HepG2 (cell line): ENCODE measurements around the gene ZPR1. TPM values are rescaled to one million over a fixed set of nuclear protein-coding genes. Genes with fewer than 3 reads are reported as not detected.
A peak's percentile ranks its signal among the peaks of the same experiment; 100 is the strongest.

Experiments used
- ATAC-seq: fragments of 200-7000 bp; cut with Tn5 transposase; 3 replicates; pipeline ENCODE4 v1.9.1; 2020; ENCODE audit warnings: mild to moderate bottlenecking, moderate library complexity
- BruUV-seq: library from RNA; stranded (reverse); fragments of 400-500 nt; replicated peaks from 2 replicates; lab custom pipeline; 2021; lab: Mats Ljungman, UMichigan
- CTCF ChIA-PET: fragments of 300-600 bp; formaldehyde crosslinking; extraction: SDS; loops from one replicate; lab custom pipeline; 2021; ENCODE audit warnings: low total read pairs, inconsistent platforms, low intra/inter-chr PET ratio; lab: Yijun Ruan, JAX
- POLR2A ChIA-PET: fragments of 350-600 bp; sonication (Branson Sonifier 250); formaldehyde crosslinking; loops from one replicate; lab custom pipeline; 2020; ENCODE audit warnings: antibody characterized with exemption, inconsistent platforms; lab: Yijun Ruan, JAX
- DNase-seq: peaks from one replicate; pipeline ENCODE4 v3.0.0-alpha.2; 2015; ENCODE audit warnings: low spot score
- FAIRE-seq: peaks from 3 replicates; lab custom pipeline; 2011; peaks lifted over from hg19 to GRCh38; lab: Jason Lieb, UNC
- H2AFZ ChIP-seq: one replicate; pipeline ENCODE4 v1.6.1; 2011; ENCODE audit warnings: low read length, inconsistent platforms
- H3K27ac ChIP-seq: fragments of 300-600 bp; 3 replicates; pipeline ENCODE4 v1.8.0; 2011; ENCODE audit warnings: mixed run types, mild to moderate bottlenecking, mixed read lengths, low read length, inconsistent platforms; ENCODE audit not compliant: insufficient read depth; ENCODE audit errors: extremely low read length
- H3K27me3 ChIP-seq, 2 experiments: fragments of 200-600 bp in 1 of 2; 2 replicates in 1 of 2; 3 replicates in 1 of 2; pipeline versions ENCODE4 v1.6.0 to v1.8.0; 2011; ENCODE audit warnings: low read length in 2 of 2, mild to moderate bottlenecking in 2 of 2, moderate library complexity in 2 of 2, inconsistent platforms in 1 of 2; ENCODE audit not compliant: insufficient read depth in 2 of 2, control insufficient read depth in 1 of 2
- H3K36me3 ChIP-seq, 2 experiments: fragments of 200-600 bp in 1 of 2; replicated peaks in 1 of 2; 2 replicates in 1 of 2; 3 replicates in 1 of 2; pipeline versions ENCODE4 v1.5.1 to v1.8.0; 2011; ENCODE audit warnings: low read length in 2 of 2, inconsistent platforms in 1 of 2; ENCODE audit not compliant: insufficient read depth in 2 of 2, control insufficient read depth in 1 of 2
- H3K4me1 ChIP-seq: 2 replicates; pipeline ENCODE4 v1.5.1; 2012; ENCODE audit warnings: low read length, inconsistent platforms; ENCODE audit not compliant: insufficient read depth
- H3K4me2 ChIP-seq: 2 replicates; pipeline ENCODE4 v1.6.0; 2011; ENCODE audit warnings: low read depth, low read length, inconsistent platforms
- H3K4me3 ChIP-seq, 3 experiments: fragments of 200-600 bp in 1 of 3; sonication (generic), shearing (Covaris generic) in 1 of 3; replicated peaks in 1 of 3; 2 replicates each; pipeline ENCODE4 v1.5.1; 2011 to 2016; ENCODE audit warnings: low read length in 3 of 3, inconsistent platforms in 2 of 3, low read depth in 2 of 3, mild to moderate bottlenecking in 2 of 3, control low read depth in 1 of 3, mixed read lengths in 1 of 3; ENCODE audit not compliant: insufficient read depth in 1 of 3
- H3K79me2 ChIP-seq: one replicate; pipeline ENCODE4 v1.6.1; 2011; ENCODE audit warnings: low read length, inconsistent platforms; ENCODE audit not compliant: insufficient read depth
- H3K9ac ChIP-seq: 2 replicates; pipeline ENCODE4 v1.6.0; 2011; ENCODE audit warnings: mild to moderate bottlenecking, low read depth, low read length, inconsistent platforms; ENCODE audit not compliant: insufficient read depth
- H3K9me3 ChIP-seq: 2 replicates; pipeline ENCODE4 v1.5.1; 2012; ENCODE audit warnings: mild to moderate bottlenecking, low read length
- H4K20me1 ChIP-seq: 2 replicates; pipeline ENCODE4 v1.6.0; 2011; ENCODE audit warnings: inconsistent platforms, mild to moderate bottlenecking, low read length, moderate library complexity; ENCODE audit not compliant: insufficient read depth
- BCL6 ChIP-seq: IDR thresholded peaks from 2 replicates; pipeline ENCODE4 v1.6.1; 2016; ENCODE audit warnings: missing genetic modification reagents, missing compliant biosample characterization
- DPF2 ChIP-seq: sonication (generic); formaldehyde crosslinking; IDR thresholded peaks from 2 replicates; pipeline ENCODE4 v1.4.0; 2020; ENCODE audit warnings: mild to moderate bottlenecking, low read depth, missing genetic modification reagents, borderline replicate concordance
- GTF2F1 ChIP-seq: fragments of 150-350 bp; IDR thresholded peaks from 2 replicates; pipeline ENCODE4 v1.6.1; 2014; ENCODE audit warnings: low read length
- NR2F6 ChIP-seq, 2 experiments: IDR thresholded peaks; 2 replicates each; pipeline ENCODE4 v1.6.1; 2016; ENCODE audit warnings: antibody characterized with exemption in 1 of 2, mild to moderate bottlenecking in 1 of 2
- NRL ChIP-seq: sonication (generic); formaldehyde crosslinking; IDR thresholded peaks from 2 replicates; pipeline ENCODE4 v1.5.0; 2020; ENCODE audit warnings: missing genetic modification reagents, mild to moderate bottlenecking, moderate library complexity, borderline replicate concordance
- PHF21A ChIP-seq: sonication (generic); formaldehyde crosslinking; IDR thresholded peaks from 2 replicates; pipeline ENCODE4 v1.5.0; 2020; ENCODE audit warnings: mild to moderate bottlenecking, missing genetic modification reagents
- SNAI1 ChIP-seq: sonication (generic); formaldehyde crosslinking; IDR thresholded peaks from 2 replicates; pipeline ENCODE4 v1.5.0; 2020; ENCODE audit warnings: mild to moderate bottlenecking, missing genetic modification reagents, borderline replicate concordance
- SPEN ChIP-seq: sonication (generic); formaldehyde crosslinking; IDR thresholded peaks from 2 replicates; pipeline ENCODE4 v1.5.1; 2020; ENCODE audit warnings: low read depth, mild to moderate bottlenecking, missing genetic modification reagents
- SYNCRIP ChIP-seq: fragments of 200-400 bp; formaldehyde crosslinking; IDR thresholded peaks from 2 replicates; pipeline ENCODE4 v1.6.1; 2018; ENCODE audit warnings: mild to moderate bottlenecking, low read depth, low read length; ENCODE audit not compliant: insufficient read depth
- ZMAT3 ChIP-seq: sonication (generic); formaldehyde crosslinking; conservative IDR thresholded peaks from 2 replicates; pipeline ENCODE4 v1.7.0; 2021; ENCODE audit warnings: missing genetic modification reagents
- ZNF263 ChIP-seq: sonication (generic); formaldehyde crosslinking; IDR thresholded peaks from 2 replicates; pipeline ENCODE4 v1.4.0; 2020; ENCODE audit warnings: missing genetic modification reagents
- ZNF660 ChIP-seq: sonication (generic); formaldehyde crosslinking; IDR thresholded peaks from 2 replicates; pipeline ENCODE4 v1.5.1; 2020; ENCODE audit warnings: mild to moderate bottlenecking, low read depth, missing genetic modification reagents, borderline replicate concordance
- ZSCAN30 ChIP-seq: sonication (generic); formaldehyde crosslinking; IDR thresholded peaks from 2 replicates; pipeline ENCODE4 v1.5.0; 2020; ENCODE audit warnings: mild to moderate bottlenecking, missing genetic modification reagents
- WGBS: methylation state at CpG from one replicate; pipeline ENCODE4 v1.1.6; 2017; ENCODE audit warnings: low lambda C conversion rate; 5-methylcytosine and 5-hydroxymethylcytosine counted together
- in situ Hi-C: cut with HindIII; loops from 2 replicates; pipeline ENCODE4 v1.10.0; 2017; ENCODE audit warnings: low pct_unique_long_range_greater_than_20kb; ENCODE audit not compliant: extremely low pct_ligation_motif_present
- intact Hi-C: fragments of 100-400 bp; cut with micrococcal nuclease; formaldehyde crosslinking; loops from one replicate; pipeline ENCODE4 v1.10.0; 2022; ENCODE audit not compliant: unreplicated experiment
- polyA plus RNA-seq, 8 experiments: library from polyadenylated mRNA; depleted of rRNA in 3 of 8; stranded (reverse) in 7 of 8; unstranded in 1 of 8; fragments of >200 nt; fragmentation: Illumina TruSeq in 4 of 8; extraction: Trizol in 4 of 8; gene quantifications; 2 replicates each; pipeline versions ENCODE4 v1.2.1 to v1.2.3, GENCODE V29; 2011 to 2016; ENCODE audit warnings: low read depth in 4 of 8, missing spikeins in 1 of 8, mixed read lengths in 1 of 8; ENCODE audit not compliant: insufficient read depth in 1 of 8
- total RNA-seq, 5 experiments: library from RNA; depleted of rRNA; stranded (reverse); fragments of >200 nt; fragmentation: Illumina TruSeq; extraction: Trizol; gene quantifications; 2 replicates each; pipeline ENCODE4 v1.2.3, GENCODE V29; 2016; ENCODE audit warnings: low read depth in 1 of 5
- TF ChIP-seq, protein P1 (sequence below), 2 experiments: fragments of 450-650 bp in 1 of 2; sonication (generic) in 1 of 2; formaldehyde crosslinking in 1 of 2; IDR thresholded peaks; 2 replicates each; pipeline versions ENCODE4 v1.6.1 to v1.8.0; 2016 to 2022; ENCODE audit warnings: antibody characterized with exemption in 1 of 2, mild to moderate bottlenecking in 1 of 2, missing genetic modification reagents in 1 of 2

The ZPR1 gene
- total and polyA plus RNA-seq, 2 of the 13 experiments (the other 11 are each of a cell fraction or from before 2014, with no cell fraction given), result 40.0 to 79.3 TPM

DNA sequence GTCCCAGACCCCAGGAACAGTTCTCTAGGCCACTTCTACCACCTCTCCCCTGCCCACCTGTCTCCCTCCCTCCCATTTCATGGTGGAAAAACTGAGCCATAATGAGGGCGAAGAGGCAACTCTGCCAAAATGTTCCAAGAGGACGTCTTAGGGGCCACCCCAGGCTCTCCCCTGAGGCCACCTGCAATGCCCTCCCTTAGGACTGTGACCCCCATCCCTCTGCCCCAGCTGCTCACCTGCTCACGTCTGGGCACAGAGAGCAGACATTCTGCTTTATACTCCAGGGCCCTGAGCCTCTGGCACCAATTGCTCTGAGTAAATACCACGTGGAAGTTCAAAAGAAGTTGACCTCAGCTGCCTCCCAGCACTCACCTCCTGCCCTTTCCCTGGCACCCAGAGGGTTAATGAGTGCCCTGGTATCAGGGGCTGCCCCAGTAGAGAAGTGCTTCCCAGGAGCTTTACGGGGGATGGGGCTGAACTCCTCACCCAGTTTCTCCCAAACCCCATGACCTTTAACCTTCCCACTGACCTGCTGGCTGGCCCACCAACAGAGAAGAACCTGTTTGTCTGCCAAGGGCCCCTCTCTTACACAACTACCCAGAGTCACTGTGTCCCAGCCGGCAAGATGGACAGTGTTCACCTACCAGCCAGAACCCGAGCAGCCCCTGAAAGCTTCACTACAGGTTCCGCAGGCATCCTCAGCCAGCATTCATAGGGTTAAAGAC is 4.5 kb upstream of the ZPR1 start:
- H4K20me1 ChIP-seq, result no peaks in the 10 kb centered on the region
- DNase-seq, result peak; percentile 63
- H3K79me2 ChIP-seq, result peaks cover 22% of the 10 kb centered on the region
- ChIA-PET POLR2A (interaction anchor here (0.8 to 17.3 kb wide), 8 partner anchors 15 to 388 kb away, joined by 3 to 1365 read pairs (median 6); partner anchors contain the start of genes APOA1, APOA4, APOC3 and SIK3), CTCF (interaction anchor here (0.9 to 2.6 kb wide), 6 partner anchors 34 to 314 kb away, joined by 3 to 23 read pairs (median 8); partner anchors contain the start of gene APOC3)
- no peaks in the 10 kb centered on the region; a peak in 1 of 5 replicates for H3K27me3 ChIP-seq
- peak overlapping the region; percentile 87 for H3K27ac ChIP-seq
- WGBS, result 16% methylated on average over 8 of the region's 8 CpGs
- H2AFZ ChIP-seq, result no peak overlapping the region
- peak overlapping the region; percentile 57 to 83 (median 58) for H3K4me3 ChIP-seq
- H3K9ac ChIP-seq, result peak overlapping the region; percentile 80
- H3K4me2 ChIP-seq, result peak overlapping the region; percentile 93
- H3K36me3 ChIP-seq, result no peaks in the 10 kb centered on the region
- no TSS peak for BruUV-seq
- peaks cover 90% of the 10 kb centered on the region for H3K4me1 ChIP-seq
- no peaks in the 10 kb centered on the region for H3K9me3 ChIP-seq
- ATAC-seq, result peak; percentile 29
- intact Hi-C loops, result loop anchor here (1.0 kb wide), 2 partner anchors 16 to 314 kb away; no protein-coding TSS in a partner anchor
- in situ Hi-C loops, result loop anchor here (5.0 to 10.0 kb wide), 2 partner anchors 45 to 302 kb away; partner anchors contain the start of genes APOA1 and SIK3
- FAIRE-seq, result peak; percentile 69
- TF ChIP-seq NRL (CRISPR knock-in tag), result no peak
- peak; percentile 39; the same call in 1 of the 2 replicates for TF ChIP-seq ZNF263 (CRISPR knock-in tag)
- peak; percentile 77 for TF ChIP-seq BCL6 (CRISPR knock-in tag)
- TF ChIP-seq SNAI1 (CRISPR knock-in tag), result peak; percentile 93
- no peak for TF ChIP-seq ZMAT3 (CRISPR knock-in tag)
- TF ChIP-seq ZSCAN30 (CRISPR knock-in tag), result no peak
- TF ChIP-seq, protein P1, sequence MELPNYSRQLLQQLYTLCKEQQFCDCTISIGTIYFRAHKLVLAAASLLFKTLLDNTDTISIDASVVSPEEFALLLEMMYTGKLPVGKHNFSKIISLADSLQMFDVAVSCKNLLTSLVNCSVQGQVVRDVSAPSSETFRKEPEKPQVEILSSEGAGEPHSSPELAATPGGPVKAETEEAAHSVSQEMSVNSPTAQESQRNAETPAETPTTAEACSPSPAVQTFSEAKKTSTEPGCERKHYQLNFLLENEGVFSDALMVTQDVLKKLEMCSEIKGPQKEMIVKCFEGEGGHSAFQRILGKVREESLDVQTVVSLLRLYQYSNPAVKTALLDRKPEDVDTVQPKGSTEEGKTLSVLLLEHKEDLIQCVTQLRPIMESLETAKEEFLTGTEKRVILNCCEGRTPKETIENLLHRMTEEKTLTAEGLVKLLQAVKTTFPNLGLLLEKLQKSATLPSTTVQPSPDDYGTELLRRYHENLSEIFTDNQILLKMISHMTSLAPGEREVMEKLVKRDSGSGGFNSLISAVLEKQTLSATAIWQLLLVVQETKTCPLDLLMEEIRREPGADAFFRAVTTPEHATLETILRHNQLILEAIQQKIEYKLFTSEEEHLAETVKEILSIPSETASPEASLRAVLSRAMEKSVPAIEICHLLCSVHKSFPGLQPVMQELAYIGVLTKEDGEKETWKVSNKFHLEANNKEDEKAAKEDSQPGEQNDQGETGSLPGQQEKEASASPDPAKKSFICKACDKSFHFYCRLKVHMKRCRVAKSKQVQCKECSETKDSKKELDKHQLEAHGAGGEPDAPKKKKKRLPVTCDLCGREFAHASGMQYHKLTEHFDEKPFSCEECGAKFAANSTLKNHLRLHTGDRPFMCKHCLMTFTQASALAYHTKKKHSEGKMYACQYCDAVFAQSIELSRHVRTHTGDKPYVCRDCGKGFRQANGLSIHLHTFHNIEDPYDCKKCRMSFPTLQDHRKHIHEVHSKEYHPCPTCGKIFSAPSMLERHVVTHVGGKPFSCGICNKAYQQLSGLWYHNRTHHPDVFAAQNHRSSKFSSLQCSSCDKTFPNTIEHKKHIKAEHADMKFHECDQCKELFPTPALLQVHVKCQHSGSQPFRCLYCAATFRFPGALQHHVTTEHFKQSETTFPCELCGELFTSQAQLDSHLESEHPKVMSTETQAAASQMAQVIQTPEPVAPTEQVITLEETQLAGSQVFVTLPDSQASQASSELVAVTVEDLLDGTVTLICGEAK (IDR thresholded peaks at IDR 0.05), result no peak
- TF ChIP-seq, protein P1 (CRISPR knock-in tag; IDR thresholded peaks at IDR 0.05), result peak; percentile 57; the same call in 1 of the 2 replicates
- TF ChIP-seq SYNCRIP, result no peak
- TF ChIP-seq DPF2 (CRISPR knock-in tag), result 0 out of 2 replicates have a peak, but pooled peaks have one; percentile 14
- peak; percentile 71 for TF ChIP-seq SPEN (CRISPR knock-in tag)
- no peak for TF ChIP-seq GTF2F1
- TF ChIP-seq PHF21A (CRISPR knock-in tag), result peak; percentile 92
- TF ChIP-seq ZNF660 (CRISPR knock-in tag), result no peak
- TF ChIP-seq NR2F6 (IDR thresholded peaks at IDR 0.05), result peak; percentile 99
- peak; percentile 98 for TF ChIP-seq NR2F6 (CRISPR knock-in tag; IDR thresholded peaks at IDR 0.05)
